Measurements from ENCODE around the gene PBRM1. TPM values are rescaled to one million over a fixed set of nuclear protein-coding genes. Genes with fewer than 3 reads are reported as not detected.
A peak's percentile ranks its signal among the peaks of the same experiment; 100 is the strongest.

Gene PBRM1
- total RNA-seq, 1 experiment from 2014 or later: 74.2 TPM

DNA sequence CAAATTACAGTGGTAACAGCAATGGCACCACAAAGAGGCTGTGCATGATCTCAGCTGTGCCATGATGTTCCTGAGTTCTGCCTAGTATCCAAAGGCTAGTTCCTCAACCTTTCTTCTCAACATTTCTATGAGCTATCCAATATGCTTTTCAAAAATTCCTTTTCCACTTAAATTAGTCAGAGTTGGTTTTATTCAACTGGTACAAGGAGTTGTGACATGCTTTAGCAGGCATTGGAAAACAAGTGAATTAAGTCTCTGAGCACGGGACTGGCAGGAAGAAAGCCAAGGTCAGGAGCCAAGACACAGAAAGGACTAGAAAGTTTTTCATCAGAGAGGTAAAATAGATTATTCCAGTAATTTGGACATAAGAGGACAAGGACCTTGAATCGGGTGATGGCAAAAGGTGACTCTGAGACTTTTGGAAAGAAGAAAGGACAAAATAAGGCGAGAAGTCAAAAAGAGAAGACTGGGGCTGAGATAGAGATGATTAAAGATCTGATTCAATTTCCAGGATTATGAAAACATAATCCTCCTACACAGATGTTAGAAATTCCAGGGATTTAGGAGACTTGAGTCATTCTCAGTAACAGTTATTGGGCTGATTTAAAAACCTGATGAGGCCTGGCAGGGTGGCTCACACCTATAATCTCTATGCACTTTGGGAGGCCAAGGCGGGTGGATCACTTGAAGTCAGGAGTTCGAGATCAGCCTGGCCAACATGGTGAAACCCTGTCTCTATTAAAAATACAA, 36.1 kb downstream of the PBRM1 start:
- no peak overlapping the region for H4K91ac ChIP-seq (ENCODE audit: insufficient read length, low read depth, low read length)
- no peak overlapping the region for H3K23ac ChIP-seq (ENCODE audit: insufficient read length, low read depth, low read length)
- H3K9ac ChIP-seq (ENCODE audit: extremely low read depth, insufficient read length, low read length): no peak overlapping the region
- no peak overlapping the region for H2BK5ac ChIP-seq (ENCODE audit: insufficient read length, low read length)
- Mint-ChIP-seq H3K27ac (0 out of 7 replicates have a peak overlapping the region, but pooled peaks of 1 of the 3 experiments have one; percentile 1), H3K9me3 (no peaks in the 10 kb centered on the region), H3K36me3 (ENCODE audit: insufficient read depth in 1 of 3, low read depth in 3 of 3) (peaks cover 12 to 73% (median 55%) of the 10 kb centered on the region in 3 experiments; a peak in 6 of 7 replicates), H3K4me1 (no peaks in the 10 kb centered on the region), H3K4me3 (no peak overlapping the region), H3K27me3 (ENCODE audit: low read depth) (no peaks in the 10 kb centered on the region)
- H3K4ac ChIP-seq (ENCODE audit: low read depth, low read length): no peak overlapping the region
- H3K9me3 ChIP-seq (ENCODE audit: control insufficient read depth, low read depth, low read length): no peaks in the 10 kb centered on the region
- no peaks in the 10 kb centered on the region for H3K79me1 ChIP-seq (ENCODE audit: insufficient read depth, low read depth, low read length, poor library complexity, severe bottlenecking)
- WGBS (ENCODE audit: extremely low coverage, insufficient read length, low lambda C conversion rate): no CpG with 5 or more reads among the region's 5 CpGs
- no peaks in the 10 kb centered on the region for H4K20me1 ChIP-seq (ENCODE audit: control insufficient read depth, insufficient read depth, insufficient read length)
- H3K27ac ChIP-seq (ENCODE audit: insufficient read length, low read depth, low read length): no peak overlapping the region
- no peaks in the 10 kb centered on the region for H3K27me3 ChIP-seq (ENCODE audit: insufficient read depth, low read length)
- H3K4me1 ChIP-seq (ENCODE audit: insufficient read depth, low read length): no peaks in the 10 kb centered on the region
- H3K14ac ChIP-seq (ENCODE audit: insufficient read depth, low read length): no peak overlapping the region
- no peak for TF ChIP-seq CTCF (conservative IDR thresholded peaks at IDR 0.05)
- H2AK5ac ChIP-seq (ENCODE audit: insufficient read length, low read length): no peak overlapping the region
- no peak overlapping the region for H2BK20ac ChIP-seq (ENCODE audit: low read depth, low read length, poor library complexity, severe bottlenecking)
- H3T11ph ChIP-seq (ENCODE audit: low read length): no peak overlapping the region
- H4K8ac ChIP-seq (replicated peaks; ENCODE audit: insufficient read length, low read depth, low read length): no peak overlapping the region
- H3K18ac ChIP-seq (ENCODE audit: insufficient read length, low read depth, low read length): no peak overlapping the region
- no peak overlapping the region for H2AFZ ChIP-seq (ENCODE audit: low read length)
- H4K5ac ChIP-seq (ENCODE audit: insufficient read length, low read depth, low read length): no peak overlapping the region
- no peak overlapping the region for H3K4me2 ChIP-seq (ENCODE audit: insufficient read depth, insufficient read length, low read length)
- H3K79me2 ChIP-seq (ENCODE audit: insufficient read depth, low read length): no peaks in the 10 kb centered on the region
- no peak overlapping the region for H2BK15ac ChIP-seq (ENCODE audit: low read depth, low read length)
- H3K56ac ChIP-seq (ENCODE audit: insufficient read length, low read depth, low read length): no peak overlapping the region
- no peaks in the 10 kb centered on the region for H3K23me2 ChIP-seq (ENCODE audit: insufficient read length, low read depth, low read length, poor library complexity, severe bottlenecking)
- no peak overlapping the region for H2BK120ac ChIP-seq (ENCODE audit: low read depth, low read length, poor library complexity, severe bottlenecking)
- no peak overlapping the region for H2BK12ac ChIP-seq (ENCODE audit: insufficient read length, low read depth, low read length)
- no peak for DNase-seq

Data from H9 (cell line).